ENCODE results near the gene TRIM47. TPM values are rescaled to one million over a fixed set of nuclear protein-coding genes. Genes with fewer than 3 reads are reported as not detected.
A peak's percentile ranks its signal among the peaks of the same experiment; 100 is the strongest.

Gene TRIM47
- total and polyA plus RNA-seq, 2 of the 13 experiments (the other 11 are each of a cell fraction or from before 2014, with no cell fraction given): 33.5 to 82.0 TPM

- peak; percentile 72; the same call in 1 of the 2 replicates for TF ChIP-seq ZNF281 (CRISPR knock-in tag; IDR thresholded peaks at IDR 0.05; ENCODE audit: borderline replicate concordance)
- 0 out of 2 replicates have a peak, but pooled peaks have one; percentile 15 for TF ChIP-seq ZC3H4 (CRISPR knock-in tag; IDR thresholded peaks at IDR 0.05; ENCODE audit: borderline replicate concordance)
- peak; percentile 34; the same call in 1 of the 2 replicates for TF ChIP-seq IRF2 (CRISPR knock-in tag; IDR thresholded peaks at IDR 0.05)
- no peak for TF ChIP-seq ZNF441 (CRISPR knock-in tag; IDR thresholded peaks at IDR 0.05; ENCODE audit: borderline replicate concordance)
- TF ChIP-seq ZFX (CRISPR knock-in tag; IDR thresholded peaks at IDR 0.05; ENCODE audit: low read depth): peak; percentile 50; the same call in 1 of the 2 replicates
- no peak for TF ChIP-seq ZNF598 (CRISPR knock-in tag; IDR thresholded peaks at IDR 0.05; ENCODE audit: borderline replicate concordance)
- 0 out of 2 replicates have a peak, but pooled peaks have one; percentile 23 for TF ChIP-seq HINFP (CRISPR knock-in tag; IDR thresholded peaks at IDR 0.05; ENCODE audit: low read depth)
- peak; percentile 82 for TF ChIP-seq YEATS4 (CRISPR knock-in tag; IDR thresholded peaks at IDR 0.05; ENCODE audit: borderline replicate concordance)
- peak; percentile 67 for TF ChIP-seq DRAP1 (CRISPR knock-in tag; IDR thresholded peaks at IDR 0.05)
- peak; percentile 67; the same call in 1 of the 2 replicates for TF ChIP-seq FOXC1 (CRISPR knock-in tag; IDR thresholded peaks at IDR 0.05; ENCODE audit: borderline replicate concordance)
- TF ChIP-seq GTF2F1 (IDR thresholded peaks at IDR 0.05; ENCODE audit: low read length): no peak
- TF ChIP-seq, protein P1, sequence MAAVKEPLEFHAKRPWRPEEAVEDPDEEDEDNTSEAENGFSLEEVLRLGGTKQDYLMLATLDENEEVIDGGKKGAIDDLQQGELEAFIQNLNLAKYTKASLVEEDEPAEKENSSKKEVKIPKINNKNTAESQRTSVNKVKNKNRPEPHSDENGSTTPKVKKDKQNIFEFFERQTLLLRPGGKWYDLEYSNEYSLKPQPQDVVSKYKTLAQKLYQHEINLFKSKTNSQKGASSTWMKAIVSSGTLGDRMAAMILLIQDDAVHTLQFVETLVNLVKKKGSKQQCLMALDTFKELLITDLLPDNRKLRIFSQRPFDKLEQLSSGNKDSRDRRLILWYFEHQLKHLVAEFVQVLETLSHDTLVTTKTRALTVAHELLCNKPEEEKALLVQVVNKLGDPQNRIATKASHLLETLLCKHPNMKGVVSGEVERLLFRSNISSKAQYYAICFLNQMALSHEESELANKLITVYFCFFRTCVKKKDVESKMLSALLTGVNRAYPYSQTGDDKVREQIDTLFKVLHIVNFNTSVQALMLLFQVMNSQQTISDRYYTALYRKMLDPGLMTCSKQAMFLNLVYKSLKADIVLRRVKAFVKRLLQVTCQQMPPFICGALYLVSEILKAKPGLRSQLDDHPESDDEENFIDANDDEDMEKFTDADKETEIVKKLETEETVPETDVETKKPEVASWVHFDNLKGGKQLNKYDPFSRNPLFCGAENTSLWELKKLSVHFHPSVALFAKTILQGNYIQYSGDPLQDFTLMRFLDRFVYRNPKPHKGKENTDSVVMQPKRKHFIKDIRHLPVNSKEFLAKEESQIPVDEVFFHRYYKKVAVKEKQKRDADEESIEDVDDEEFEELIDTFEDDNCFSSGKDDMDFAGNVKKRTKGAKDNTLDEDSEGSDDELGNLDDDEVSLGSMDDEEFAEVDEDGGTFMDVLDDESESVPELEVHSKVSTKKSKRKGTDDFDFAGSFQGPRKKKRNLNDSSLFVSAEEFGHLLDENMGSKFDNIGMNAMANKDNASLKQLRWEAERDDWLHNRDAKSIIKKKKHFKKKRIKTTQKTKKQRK (IDR thresholded peaks at IDR 0.05; ENCODE audit: low read length): no peak
- TF ChIP-seq ZKSCAN5 (CRISPR knock-in tag; IDR thresholded peaks at IDR 0.05): no peak
- peak; percentile 82; the same call in 1 of the 2 replicates for TF ChIP-seq EEA1 (CRISPR knock-in tag; IDR thresholded peaks at IDR 0.05; ENCODE audit: borderline replicate concordance)
- TF ChIP-seq ADNP (CRISPR knock-in tag; IDR thresholded peaks at IDR 0.05): no peak
- peak; percentile 78; the same call in 1 of the 2 replicates for TF ChIP-seq ZNF746 (CRISPR knock-in tag; IDR thresholded peaks at IDR 0.05)
- TF ChIP-seq ZMYM4 (CRISPR knock-in tag; IDR thresholded peaks at IDR 0.05): peak; percentile 62; the same call in 1 of the 2 replicates
- TF ChIP-seq TSC22D2 (CRISPR knock-in tag; IDR thresholded peaks at IDR 0.05; ENCODE audit: borderline replicate concordance): peak; percentile 52; the same call in 1 of the 2 replicates
- peak; percentile 96 for TF ChIP-seq ZNF121 (CRISPR knock-in tag; IDR thresholded peaks at IDR 0.05)
- TF ChIP-seq ZNF446 (CRISPR knock-in tag; IDR thresholded peaks at IDR 0.05): no peak; the same call in 1 of the 2 replicates
These were observed 13.5 kb upstream of the TRIM47 start (continued) for GRCh38 chr17:75891605-75892555.

Data from HepG2 (cell line).